ENCODE data around the gene DDX51.

Gene DDX51

DNA sequence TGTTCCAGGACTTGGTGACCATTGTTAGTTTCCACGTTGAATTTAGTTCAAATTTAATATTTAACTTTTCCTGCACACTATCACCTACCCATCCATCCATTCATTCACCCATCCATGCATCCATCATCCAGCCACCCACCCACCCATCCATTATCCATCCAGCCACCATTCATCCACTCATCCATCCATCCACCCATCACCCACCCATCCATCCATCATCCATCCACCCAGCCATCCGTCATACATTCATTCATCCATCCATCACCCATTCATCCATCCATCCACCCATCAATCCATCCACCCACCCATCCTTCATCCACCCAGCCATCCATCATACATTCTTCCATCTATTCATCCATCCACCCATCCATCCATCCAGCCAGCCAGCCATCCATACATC is 22.0 kb upstream of the DDX51 start:
- DNase-seq = no peak

DNA sequence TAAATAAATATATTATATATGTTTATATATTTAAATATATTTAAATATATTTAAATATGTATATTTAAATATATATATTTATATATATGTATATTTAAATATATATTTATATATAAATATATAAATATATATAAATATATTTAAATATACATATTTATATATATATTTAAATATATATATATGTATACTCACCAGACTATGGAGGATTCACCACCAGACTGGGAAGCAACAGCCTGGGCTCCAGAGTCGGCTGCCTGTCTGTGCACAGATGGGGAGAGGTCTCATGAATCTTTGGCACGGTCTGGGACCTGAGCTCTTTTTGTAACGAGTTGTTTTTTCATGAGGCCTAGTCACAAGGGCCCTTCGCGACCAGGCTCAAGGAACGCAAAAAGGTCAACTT is 21.5 kb upstream of the DDX51 start:
- DNase-seq = no peak

DNA sequence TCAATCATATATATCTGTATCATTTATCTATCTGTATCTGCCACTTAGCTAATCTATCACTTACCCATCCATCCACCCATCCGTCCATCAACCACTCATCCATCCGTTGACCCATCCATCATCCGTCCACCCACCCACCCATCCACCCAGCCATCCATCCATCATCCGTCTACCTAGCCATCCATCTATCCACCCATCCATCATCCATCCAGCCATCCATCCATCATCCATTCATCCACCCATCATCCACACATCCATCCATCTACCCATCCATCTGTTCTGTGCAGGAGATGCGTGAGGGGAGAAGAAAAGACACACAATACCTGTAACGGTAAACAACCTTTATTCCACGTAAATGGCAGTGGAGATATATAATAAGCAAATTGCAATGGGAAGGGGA is 20.3 kb upstream of the DDX51 start:
- DNase-seq = no peak

DNA sequence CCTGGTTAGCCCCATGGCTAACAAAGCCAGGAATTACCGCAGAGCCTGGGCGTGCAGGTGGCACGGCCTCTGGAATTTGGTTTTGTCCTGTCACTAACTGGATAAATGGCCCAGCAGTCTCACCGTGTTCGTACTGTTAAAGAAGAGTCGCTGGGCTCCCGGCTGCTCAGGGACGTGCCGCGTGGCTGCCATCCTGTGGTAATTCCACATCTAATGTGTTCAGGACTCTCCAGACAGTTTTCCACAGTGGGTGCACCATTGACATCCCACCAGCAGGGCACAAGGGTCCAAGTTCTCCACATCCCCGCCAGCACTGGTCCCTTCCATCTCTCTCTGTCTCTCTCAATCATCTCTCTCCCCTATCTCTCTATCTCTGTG is 19.8 kb upstream of the DDX51 start:
- DNase-seq = no peak

DNA sequence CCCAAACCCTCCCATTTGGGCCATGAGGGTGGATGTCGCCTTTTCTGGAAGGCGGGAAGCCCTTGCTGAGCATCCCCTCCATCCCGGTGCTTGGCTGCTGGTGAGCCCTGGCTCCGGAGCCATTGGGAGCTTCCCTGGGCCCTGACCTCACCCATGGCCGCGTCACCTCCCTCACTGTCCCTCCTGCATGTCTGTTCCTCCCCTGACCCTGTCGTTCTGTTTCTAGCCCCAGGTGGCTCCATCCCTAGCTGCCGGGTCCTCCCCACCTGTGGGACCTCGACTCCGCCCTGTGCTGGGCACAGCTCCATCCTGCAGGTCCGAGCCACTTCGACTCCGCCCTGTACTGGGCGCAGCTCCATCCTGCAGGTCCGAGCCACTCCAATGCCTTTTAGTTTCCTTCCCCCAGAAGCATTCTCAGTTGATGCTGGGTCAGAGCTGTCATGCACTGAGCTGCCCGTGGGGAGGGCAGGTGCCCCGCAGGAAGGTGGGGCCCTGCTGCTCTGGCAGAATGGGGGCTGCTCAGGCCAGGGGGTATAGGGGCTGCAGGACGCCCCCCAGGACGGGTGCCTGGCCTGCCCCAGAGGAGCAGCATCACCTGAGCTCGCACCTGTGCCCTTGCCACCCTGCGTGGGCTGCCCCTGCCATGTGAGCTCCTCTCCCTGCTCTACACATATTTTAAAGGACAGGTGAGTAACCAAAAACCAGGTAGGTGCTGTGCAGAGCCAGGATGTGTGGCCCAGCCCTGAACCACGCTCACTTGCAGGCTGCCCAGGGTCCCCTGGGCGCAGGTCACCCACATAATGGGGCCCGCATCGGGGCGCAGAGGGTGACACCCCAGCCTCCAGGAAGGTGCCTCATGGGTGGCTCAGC is 19.2 kb upstream of the DDX51 start:
- no peak for DNase-seq

DNA sequence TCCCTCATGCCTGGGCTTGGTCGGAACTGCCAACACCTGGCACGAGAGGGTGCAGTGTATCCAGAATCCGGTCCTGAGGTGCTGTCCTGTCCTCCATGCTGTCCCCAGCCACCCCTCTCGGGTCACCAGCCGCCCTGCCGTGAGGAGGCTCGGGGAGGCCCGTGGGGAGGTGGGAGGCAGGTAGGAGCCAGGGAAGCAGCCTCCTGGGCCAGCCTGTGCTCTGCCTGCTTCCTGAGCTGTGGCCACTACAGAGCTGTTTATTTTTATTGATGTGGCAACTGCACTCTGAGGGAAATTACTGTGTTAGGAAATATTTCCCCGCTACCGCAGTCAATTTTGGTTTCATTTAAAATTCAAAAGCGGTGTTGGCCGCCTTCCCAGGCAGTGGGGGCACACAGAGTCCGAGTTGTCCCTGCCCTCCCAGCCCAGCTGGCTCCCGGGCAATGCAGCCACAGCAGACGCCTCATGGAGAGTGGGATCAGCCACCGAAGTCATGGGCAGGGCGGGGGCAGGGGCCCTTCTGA is 18.5 kb upstream of the DDX51 start:
- no peak for DNase-seq

DNA sequence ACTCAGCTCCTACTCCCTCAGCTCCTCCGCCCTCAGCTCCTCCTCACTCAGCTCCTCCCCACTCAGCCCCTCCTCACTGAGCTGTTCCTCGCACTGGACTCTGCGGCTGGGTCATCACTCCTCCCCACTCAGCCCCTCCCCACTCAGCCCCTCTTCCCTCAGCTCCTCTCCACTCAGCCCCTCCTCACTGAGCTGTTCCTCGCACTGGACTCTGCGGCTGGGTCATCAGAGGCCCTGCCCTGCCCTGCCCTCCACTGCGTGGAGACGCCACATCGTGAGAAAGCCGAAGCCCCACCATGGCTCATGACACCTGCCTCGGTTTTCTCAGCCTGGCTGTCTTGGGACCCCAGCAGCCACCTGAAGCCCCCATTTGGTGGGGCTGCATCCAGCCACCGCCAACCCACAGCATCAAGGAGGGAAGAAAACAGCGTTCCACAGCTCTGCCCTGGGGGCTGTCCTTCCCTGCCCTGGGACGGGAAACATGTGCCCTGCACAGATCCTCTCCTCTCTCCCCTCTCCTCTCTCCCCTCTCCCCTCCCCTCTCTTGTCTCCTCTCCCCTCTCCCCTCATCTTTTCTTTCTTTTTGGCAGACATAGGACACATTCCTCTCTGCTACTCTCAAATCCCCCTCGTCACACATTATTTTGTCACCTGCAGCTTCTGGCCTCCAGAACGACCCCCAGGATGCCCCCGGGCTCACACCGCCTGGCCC is 17.8 kb upstream of the DDX51 start:
- DNase-seq = no peak

DNA sequence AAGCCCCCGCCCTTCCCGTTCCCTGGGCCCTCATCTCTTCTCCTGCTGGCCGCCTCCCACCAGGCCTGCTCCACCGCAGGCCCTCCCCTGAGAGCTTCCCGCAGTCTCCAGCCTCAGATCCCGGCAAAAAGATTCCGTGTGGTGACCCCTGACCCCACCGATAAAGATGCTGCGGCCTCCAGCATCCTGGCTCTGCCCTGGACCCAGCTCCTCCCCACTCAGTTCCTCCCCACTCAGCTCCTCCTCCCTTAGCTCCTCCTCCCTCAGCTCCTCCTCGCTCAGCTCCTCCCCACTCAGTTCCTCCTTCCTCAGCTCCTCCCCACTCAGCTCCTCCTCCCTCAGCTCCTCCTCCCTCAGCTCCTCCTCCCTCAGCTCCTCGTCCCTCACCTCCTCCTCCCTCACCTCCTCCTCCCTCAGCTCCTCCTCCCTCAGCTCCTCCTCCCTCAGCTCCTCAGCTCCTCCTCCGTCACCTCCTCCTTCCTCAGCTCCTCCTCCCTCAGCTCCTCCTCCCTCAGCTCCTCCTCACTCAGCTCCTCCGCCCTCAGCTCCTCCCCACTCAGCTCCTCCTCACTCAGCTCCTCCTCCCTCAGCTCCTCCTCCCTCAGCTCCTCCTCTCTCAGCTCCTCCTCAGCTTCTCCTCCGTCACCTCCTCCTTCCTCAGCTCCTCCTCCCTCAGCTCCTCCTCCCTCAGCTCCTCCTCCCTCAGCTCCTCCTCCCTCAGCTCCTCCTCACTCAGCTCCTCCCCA is 17.1 kb upstream of the DDX51 start:
- no peak for DNase-seq

DNA sequence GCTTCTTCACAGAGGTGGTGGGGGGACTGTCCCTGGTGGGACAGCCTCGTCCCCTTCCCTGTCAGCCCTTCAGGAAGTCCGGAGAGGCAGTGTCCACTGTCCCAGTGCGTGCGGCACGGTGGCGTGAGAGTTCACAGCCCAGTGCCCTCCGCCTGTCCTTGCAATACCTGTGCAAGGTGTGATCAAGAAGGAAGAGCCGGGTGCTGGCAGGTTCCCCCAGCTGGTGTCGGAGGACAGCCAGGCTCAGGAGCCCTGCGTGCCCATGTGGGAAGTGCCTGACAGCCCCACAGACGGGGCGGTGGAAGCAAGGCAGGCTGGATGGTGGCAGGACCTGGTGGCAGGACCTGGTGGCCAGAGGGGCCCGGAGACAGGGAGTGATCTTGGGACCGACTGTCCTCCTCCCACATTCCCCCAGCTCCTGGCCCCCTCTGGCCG is 16.5 kb upstream of the DDX51 start:
- DNase-seq = no peak

DNA sequence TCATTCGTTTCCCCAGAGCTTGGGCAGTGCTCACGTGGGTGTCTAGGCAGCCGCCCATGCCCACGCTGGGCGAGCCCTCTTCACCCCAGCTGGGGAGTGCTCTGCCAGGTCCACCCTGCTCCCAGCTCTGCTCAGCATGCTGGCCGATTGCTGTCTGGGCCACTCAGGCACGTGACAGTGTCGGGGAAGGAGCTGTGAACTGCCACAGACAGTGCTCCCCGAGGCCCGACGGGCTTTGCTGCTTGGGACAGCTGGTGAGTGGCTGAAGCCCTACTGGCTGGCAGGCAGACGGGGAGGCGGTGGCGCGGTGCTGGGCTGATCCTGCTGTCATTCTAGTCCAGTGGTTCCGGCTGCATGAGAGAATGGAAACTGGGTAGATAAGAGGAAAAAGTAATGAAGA is 15.9 kb upstream of the DDX51 start:
- DNase-seq = no peak

DNA sequence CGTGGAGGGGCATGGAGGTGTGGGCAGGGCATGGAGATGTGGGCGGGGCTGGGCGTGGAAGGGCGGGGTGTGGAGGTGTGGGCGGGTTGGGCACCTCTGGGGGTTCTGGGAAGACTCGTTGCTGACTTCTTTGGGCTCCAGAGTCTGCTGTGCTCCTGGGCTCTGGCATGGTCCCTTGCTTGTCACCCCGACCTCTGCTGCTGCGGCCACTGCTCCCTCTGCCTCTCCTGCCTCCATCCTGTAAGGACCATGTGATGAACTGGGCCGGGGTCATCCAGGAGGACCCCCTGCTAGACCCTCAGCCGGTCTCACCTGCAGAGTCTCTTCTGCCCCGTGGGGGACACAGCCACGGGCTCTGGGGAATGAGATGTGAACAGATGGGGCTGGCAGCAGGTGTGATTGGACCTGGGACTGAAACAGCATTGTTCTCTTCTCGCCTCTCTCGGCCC is 15.5 kb upstream of the DDX51 start:
- DNase-seq = no peak

DNA sequence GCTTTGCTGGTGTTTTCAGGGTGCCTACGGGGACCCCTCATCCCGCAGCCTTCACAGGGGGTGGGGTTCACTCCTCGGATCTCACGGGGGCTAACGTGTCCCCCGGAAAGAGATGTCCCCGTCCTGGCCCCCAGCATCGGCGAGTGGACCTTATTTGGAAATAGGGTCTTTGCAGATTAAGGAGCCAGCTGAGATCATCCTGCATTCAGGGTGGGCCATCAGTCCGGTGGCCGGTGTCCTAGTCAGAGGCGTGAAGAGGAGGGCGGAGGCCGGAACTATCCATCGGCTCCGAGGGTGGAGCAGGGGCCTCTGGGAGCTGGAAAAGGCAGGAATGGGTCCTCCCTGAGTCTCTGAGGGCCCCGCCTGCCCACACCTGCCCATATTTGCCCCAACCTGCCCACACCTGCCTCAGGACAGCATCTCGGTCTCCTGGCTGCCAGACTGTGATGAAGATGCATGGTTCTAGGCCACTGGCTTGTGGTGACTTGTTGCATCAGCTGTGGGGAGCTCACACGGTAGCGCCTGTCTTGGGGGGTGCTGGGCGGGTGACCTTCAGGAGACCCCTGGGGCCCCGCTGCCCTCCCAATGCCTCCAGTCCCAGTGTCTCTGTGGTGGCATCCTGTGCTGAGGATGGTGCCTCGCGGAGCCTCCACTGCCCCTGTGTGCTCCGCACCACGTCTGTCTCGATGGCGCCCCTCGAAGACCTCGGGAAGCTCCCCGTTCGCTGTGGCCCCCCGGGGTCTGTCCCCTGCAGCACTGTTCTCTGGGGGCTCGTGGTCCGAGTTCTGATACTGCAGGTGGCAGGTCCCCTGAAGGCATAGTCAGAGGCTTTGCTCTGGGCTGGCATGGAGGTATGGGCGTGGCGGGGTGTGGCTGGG is 14.8 kb upstream of the DDX51 start:
- no peak for DNase-seq

DNA sequence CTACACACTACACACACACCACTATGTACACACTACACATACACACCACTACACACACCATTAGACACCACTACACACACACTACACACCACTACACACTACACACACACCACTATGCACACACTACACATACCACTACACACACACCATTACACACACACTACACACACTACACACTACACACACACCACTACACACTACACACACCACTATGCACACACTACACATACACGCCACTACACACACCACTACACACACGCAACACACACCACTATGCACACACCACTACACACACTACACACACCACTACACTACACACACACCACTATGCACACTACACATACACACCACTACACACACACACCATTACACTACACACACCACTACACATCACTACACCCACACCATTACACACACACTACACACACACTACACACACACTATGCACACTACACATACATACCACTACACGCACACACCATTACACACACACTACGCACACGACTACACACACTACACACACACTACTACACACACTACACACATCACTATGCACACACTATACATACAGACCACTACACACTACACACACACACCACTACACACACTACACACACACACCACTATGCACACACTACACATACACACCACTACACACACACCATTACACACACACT is 13.8 kb upstream of the DDX51 start:
- no peak for DNase-seq

DNA sequence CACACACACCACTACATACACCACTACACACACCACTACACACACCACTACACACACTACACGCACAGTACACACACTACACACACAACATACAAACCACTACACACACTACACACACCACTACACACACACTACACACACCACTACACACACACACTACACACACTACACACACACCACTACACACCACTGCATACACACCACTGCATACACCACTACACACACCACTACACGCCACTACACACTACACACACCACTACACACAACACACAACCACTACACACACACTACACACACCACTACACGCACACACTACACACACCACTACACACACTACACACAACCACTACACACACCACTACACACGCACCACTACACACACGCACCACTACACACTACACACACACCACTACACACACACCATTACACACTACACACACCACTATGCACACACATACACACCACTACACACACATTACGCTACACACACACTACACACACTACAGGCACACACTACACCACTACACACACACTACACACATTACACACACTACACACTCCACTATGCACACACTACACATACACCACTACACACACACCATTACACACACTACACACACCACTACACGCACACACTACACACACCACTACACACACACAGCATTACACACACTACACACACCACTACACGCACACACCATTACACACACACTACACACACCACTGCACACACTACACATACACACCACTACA is 12.6 kb upstream of the DDX51 start:
- DNase-seq = no peak

DNA sequence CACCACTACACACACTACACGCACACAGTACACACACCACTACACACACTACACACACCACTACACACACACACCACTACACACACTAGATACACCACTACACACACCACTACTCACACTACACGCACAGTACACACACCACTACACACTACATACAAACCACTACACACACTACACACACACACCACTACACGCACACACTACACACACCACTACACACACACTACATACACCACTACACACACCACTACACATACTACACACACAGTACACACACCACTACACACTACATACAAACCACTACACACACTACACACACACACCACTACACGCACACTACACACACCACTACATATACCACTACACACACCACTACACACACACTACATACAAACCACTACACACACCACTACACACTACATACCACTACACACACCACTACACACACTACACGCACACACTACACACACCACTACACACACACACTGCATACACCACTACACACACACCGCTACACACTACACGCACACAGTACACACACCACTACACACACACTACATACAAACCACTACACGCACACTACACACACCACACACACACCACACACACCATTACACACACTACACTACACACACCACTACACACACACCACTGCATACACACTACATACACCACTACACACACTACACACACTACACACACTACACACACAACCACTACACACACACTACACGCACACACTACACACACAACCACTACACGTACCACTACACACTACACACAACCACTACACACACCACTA is 11.9 kb upstream of the DDX51 start:
- no peak for DNase-seq

DNA sequence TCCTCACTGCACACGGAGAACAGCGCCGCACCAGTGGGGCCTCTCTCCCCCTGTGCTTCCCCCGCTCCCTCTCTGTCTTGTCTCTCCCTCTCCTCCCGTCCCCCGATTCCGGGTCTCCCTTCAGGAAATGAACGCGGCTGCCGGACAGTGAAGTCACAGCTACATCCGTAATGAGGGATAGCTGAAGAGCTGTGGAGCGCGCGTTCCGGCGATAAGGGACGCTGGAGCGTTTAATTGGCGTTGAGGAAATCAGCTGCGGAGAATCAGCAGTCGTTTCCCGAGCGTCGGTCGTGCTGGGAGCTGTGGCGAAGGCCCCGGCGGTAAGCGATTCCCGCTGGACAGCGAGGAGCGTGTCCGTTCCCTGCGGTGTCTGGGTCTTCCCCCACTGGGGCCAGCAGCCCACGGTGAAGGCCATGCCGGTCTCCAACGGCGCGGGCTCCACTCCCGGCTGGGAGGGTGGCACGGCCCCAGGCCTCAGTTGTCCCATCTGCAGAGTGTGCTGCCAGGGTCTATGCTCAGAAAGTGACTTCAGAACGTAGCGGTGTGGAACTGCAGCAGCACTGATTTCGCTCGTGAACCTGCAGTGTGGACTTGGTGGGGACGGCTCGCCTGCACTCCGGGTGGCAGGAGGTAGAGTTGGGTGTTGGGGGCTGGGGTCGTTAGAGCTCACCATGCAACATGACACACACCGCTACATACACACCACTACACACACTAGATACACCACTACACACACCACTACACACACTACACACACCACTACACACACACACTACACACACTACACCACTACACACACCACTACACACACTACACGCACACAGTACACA is 11.0 kb upstream of the DDX51 start:
- DNase-seq = no peak

DNA sequence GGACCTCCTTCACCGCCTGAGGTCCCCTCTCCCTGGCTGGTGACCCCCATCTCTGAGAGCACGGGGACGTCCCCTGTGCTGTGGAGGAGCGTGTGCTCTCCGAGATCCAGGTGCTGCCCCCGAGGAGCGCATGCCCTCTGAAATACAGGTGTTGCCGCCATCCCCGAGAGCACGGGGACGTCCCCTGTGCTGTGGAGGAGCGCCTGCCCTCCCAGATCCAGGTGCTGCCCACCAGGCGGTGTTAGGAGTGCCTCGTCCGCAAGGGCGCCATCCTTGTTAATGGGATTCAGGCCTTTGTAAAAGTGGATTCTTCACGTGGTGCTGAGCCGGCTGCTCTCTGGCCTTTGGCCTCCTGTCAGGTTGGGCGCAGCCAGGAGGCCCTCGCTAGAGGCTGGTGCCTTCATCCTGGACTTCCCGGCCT is 10.2 kb upstream of the DDX51 start:
- peak in 1 of 2 experiments; percentile 0 for DNase-seq

DNA sequence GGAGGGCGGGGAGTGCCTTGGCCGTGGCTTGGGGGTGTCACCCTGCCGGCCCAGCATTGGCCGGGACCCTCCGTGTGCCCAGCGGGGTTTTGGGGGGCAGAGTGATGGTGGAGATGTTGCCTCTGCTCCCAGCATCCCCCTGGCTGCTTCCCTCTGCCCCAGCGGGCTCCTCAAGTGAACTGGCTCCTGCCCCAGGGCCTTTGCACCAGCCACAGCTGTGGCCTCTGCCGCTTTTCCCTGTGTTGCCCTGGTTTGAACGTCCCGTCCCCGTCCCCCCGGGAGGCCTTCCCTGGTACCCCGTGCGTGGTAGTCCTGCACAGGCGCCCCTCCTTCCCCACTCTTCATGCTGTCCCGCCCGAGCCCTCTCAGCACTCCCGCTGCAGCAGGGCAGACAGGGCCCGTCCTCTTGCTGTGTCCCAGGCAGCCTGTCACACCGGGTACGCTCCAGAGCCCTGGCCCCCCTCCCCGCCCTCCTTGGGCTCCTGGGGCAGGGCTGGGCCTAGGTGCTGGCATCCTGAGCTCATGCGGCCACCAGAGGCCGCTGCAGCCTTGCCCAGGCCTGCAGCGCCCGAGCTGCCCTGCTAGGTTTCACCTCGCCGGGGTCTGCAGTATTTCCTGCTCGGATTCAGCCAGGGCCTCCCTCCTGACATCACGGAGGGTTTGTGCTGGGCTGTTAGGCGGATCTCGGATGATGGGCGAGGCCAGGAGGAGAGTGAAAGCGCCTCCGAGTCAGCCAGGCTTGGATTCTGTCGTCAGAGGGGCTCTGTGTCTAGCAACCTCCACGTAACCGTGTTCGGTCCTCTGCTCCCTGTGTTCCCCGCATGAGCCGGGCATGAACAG is 9.6 kb upstream of the DDX51 start:
- DNase-seq = peak; percentile 59 to 67

Measured in stimulated activated CD4-positive, alpha-beta T cell treated with anti-CD3 and anti-CD28 coated beads, Interleukin-4, amount 100 ng/mL, for 4 hours (primary cell).